HG03108 (cell line): ENCODE measurements around the gene PPM1E.
"Not testable (repeated sequence)": the region's sequence is repeated elsewhere in the genome, so short reads cannot be mapped to it uniquely, and the experiment has no call there.

Experiments used
- ATAC-seq: cut with Tn5 transposase; IDR thresholded peaks from one replicate; pipeline ENCODE4 v1.9.1; 2021; ENCODE audit warnings: moderate library complexity; ENCODE audit not compliant: unreplicated experiment

Gene PPM1E

GRCh38 chr17:58778482-58778881 is 22.8 kb downstream of the PPM1E start:
- not testable (repeated sequence) for ATAC-seq

- ATAC-seq = no peak
Observed at GRCh38 chr17:58779446-58779845, 23.8 kb downstream of the PPM1E start.

- ATAC-seq = no peak
Observed at GRCh38 chr17:58783380-58783779, 27.7 kb downstream of the PPM1E start.

GRCh38 chr17:58785097-58785496 is 29.4 kb downstream of the PPM1E start:
- ATAC-seq = no peak

- ATAC-seq = no peak
Observed at GRCh38 chr17:58786586-58787295, 31.1 kb downstream of the PPM1E start.

GRCh38 chr17:58788199-58788598 is 32.5 kb downstream of the PPM1E start:
- ATAC-seq = no peak

GRCh38 chr17:58789160-58789559 is 33.5 kb downstream of the PPM1E start:
- ATAC-seq = no peak

- no peak for ATAC-seq
Observed at GRCh38 chr17:58789831-58790230, 34.2 kb downstream of the PPM1E start.

- not testable (repeated sequence) for ATAC-seq
Observed at GRCh38 chr17:58794508-58794907, 38.9 kb downstream of the PPM1E start.

GRCh38 chr17:58802188-58802587 is 46.5 kb downstream of the PPM1E start:
- no peak for ATAC-seq

- ATAC-seq = no peak
Observed at GRCh38 chr17:58806046-58806445, 50.4 kb downstream of the PPM1E start.

- no peak for ATAC-seq
Observed at GRCh38 chr17:58808609-58809563, 53.2 kb downstream of the PPM1E start.

- no peak for ATAC-seq
Observed at GRCh38 chr17:58809564-58809936, 53.9 kb downstream of the PPM1E start.

- no peak for ATAC-seq
Observed at GRCh38 chr17:58811290-58811689, 55.6 kb downstream of the PPM1E start.

GRCh38 chr17:58813712-58814111 is 58.1 kb downstream of the PPM1E start:
- ATAC-seq = no peak

- no peak for ATAC-seq
Observed at GRCh38 chr17:58818654-58819053, 63.0 kb downstream of the PPM1E start.

GRCh38 chr17:58822148-58823050 is 66.7 kb downstream of the PPM1E start:
- no peak for ATAC-seq

GRCh38 chr17:58823051-58823525 is 67.4 kb downstream of the PPM1E start:
- no peak for ATAC-seq

- no peak for ATAC-seq
Observed at GRCh38 chr17:58829172-58829637, 73.6 kb downstream of the PPM1E start.

GRCh38 chr17:58831780-58832179 is 76.1 kb downstream of the PPM1E start:
- no peak for ATAC-seq

GRCh38 chr17:58832514-58832913 is 76.9 kb downstream of the PPM1E start:
- ATAC-seq = no peak
